Erythroblast (primary cell): ENCODE data around the gene NAP1L4.

Experiments
- DNase-seq, 2 experiments: peaks; one replicate each; lab custom pipeline; 2025; lab: John Stamatoyannopoulos, UW
- GATA1 ChIP-seq: IDR thresholded peaks from 2 replicates; pipeline ENCODE4 v1.6.1; 2011; ENCODE audit warnings: low read depth, mild to moderate bottlenecking, control low read depth, low read length, moderate library complexity
- POLR2A ChIP-seq: IDR thresholded peaks from 2 replicates; pipeline ENCODE4 v1.6.1; 2011; ENCODE audit warnings: mild to moderate bottlenecking, low read length

The NAP1L4 gene

GRCh38 chr11:2992997-2993325 is 832 bp upstream of the NAP1L4 start:
- no peak for DNase-seq
- TF ChIP-seq POLR2A = no peak
- TF ChIP-seq GATA1 = no peak

GRCh38 chr11:2991452-2992233 is 486 bp downstream of the NAP1L4 start:
- peak; percentile 76 to 91 for DNase-seq
- TF ChIP-seq GATA1 = no peak
- TF ChIP-seq POLR2A = no peak

DNA sequence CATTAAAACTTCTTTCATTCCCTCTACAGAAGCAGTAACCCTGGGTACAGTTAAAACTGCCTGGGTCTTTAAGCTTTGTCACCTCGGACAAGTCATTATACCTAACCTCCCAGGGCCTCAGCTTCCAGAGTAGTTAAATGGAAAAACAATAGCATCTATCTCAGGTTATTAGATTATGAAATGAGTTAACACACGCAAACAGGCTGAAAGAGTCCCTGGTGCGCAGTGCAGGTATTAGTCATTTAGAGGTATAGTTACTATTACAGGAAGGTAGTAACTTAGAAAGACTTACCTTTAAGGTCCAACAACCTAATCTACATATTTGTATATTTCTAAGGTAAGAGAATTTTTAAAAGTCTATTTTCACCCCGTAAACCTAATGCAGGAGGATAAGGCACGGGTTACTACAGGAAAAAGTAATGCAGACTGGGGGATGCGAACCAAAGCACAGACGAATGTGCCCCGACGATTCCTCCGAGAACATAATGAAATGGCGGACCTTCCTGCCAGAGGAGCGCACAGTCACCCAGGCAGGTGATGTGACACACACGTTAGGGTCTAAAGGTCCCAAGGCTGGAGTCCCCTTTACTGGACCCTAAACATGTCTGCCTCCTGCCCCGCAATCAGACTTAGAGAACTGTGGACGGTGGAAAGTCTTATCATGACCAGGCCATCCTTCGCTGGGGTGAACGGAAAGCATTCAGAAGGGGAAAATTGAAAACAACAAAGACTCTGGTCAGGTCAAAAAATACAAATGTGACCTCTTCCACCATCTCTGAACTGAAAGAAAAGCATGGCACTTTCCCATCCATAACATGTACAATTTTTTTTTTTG is 1.3 kb downstream of the NAP1L4 start:
- DNase-seq = peak; percentile 73 to 76
- TF ChIP-seq GATA1 (no peak), POLR2A (no peak)

GRCh38 chr11:2989551-2989950 is 2.6 kb downstream of the NAP1L4 start:
- TF ChIP-seq GATA1 (no peak), POLR2A (no peak)
- DNase-seq = peak in 1 of 2 experiments; percentile 52

DNA sequence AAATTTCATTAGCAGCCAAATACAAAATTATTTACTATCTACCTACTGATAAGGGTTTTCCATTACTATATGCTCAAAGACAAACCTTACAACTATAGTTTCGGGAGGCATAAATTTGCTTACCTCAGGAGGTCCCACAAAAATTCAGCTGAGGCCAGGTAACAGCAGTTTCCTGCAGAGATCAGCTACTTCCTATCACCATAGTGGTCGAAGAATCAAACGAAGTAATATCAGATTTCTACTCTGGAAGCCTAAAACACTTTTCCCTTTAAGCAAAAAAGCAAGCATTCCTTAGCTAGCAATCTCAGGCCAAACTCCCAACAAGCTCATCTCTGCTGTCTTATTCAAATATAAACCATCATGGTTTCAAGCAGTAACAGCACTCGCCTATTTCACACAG is 3.1 kb downstream of the NAP1L4 start:
- no peak for TF ChIP-seq POLR2A
- peak; percentile 24 to 52 for DNase-seq

GRCh38 chr11:2987881-2988861 is 4.0 kb downstream of the NAP1L4 start:
- peak; percentile 60 to 66 for DNase-seq
- TF ChIP-seq POLR2A (peak; percentile 4), GATA1 (no peak)

DNA sequence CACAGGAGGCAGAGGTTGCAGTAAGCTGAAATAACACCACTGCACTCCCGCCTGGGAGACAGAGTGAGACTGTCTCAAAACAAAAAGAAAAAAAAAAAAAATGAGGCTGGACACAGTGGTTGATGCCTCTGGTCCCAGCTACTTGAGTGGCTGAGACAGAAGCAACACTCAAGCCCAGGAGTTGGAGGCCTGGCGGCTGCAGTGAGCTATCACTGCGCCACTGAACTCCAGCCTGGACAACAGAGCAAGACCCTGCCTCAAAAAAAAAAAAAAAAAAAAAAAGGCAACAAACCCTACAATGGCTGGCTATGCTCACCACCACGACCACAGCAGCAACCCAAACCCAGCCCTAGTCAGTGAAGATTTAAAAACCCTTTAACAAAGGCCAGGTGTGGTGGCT is 8.2 kb downstream of the NAP1L4 start:
- DNase-seq = no peak
- TF ChIP-seq POLR2A = no peak
- TF ChIP-seq GATA1 = no peak

DNA sequence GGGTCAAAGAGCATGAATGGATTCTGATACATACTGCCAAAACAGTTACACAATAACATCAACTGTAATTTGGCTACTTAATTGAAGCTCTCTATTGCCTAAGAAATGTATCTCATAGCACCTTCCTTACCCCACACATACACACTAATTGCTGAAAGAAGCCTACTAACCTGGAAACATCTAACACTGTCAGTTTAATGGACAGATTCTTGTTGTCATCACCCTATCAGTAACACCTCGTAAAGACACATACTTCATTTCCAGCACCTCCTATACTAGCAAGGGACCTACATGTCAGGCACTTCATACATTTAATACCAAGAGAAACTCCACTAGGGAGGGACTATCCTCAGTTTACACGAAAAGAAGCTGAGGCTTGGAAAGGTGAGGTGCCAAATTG is 9.9 kb downstream of the NAP1L4 start:
- no peak for DNase-seq
- TF ChIP-seq POLR2A = no peak
- no peak for TF ChIP-seq GATA1

DNA sequence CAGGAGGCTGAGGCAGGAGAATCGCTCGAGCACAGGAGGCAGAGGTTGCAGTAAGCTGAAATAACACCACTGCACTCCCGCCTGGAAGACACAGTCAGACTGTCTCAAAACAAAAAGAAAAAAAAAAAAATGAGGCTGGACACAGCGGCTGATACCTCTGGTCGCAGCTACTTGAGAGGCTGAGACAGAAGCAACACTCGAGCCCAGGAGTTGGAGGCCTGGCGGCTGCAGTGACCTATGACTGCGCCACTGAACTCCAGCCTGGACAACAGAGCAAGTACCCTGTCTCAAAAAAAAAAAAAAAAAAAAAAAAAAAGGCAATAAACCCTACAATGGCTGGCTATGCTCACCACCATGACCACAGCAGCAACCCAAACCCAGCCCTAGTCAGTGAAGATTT is 11.0 kb downstream of the NAP1L4 start:
- TF ChIP-seq POLR2A = no peak
- no peak for TF ChIP-seq GATA1
- DNase-seq = no peak

DNA sequence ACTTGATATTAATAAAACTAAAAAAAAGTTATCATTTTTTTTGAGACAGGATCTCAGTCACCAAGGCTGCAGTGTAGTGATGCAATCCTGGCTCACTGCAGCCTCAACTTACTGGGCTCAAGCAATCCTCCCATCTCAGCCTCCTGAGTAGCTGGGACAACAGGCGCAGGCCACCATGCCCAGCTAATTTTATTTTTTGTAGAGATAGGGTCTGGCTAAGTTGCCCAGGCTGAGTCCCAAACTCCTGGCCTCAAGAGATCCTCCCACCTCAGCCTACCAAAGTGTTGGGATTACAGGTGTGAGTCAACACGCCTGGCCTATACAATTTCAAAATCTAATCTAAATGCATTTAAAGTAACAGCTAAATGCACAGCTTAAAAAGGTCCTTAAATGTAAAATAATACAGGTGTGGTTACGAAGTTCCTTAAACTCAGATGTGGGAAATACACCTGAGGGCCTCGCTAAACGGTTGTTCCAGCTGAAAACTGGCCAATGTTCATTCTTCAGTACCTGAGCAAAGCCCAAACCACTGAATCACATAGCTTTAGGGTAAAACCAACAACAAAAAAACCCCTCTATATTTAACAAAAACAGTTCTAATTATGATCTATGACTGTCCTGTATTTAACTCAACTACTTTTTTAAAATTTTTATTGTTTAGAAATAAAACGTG is 11.8 kb downstream of the NAP1L4 start:
- no peak for DNase-seq
- no peak for TF ChIP-seq POLR2A
- TF ChIP-seq GATA1 = no peak

GRCh38 chr11:2977113-2977512 is 15.0 kb downstream of the NAP1L4 start:
- no peak for TF ChIP-seq GATA1
- TF ChIP-seq POLR2A = no peak
- no peak for DNase-seq

- DNase-seq = no peak
- TF ChIP-seq GATA1 (no peak), POLR2A (no peak)
These were observed 15.7 kb downstream of the NAP1L4 start for GRCh38 chr11:2976294-2977063.

DNA sequence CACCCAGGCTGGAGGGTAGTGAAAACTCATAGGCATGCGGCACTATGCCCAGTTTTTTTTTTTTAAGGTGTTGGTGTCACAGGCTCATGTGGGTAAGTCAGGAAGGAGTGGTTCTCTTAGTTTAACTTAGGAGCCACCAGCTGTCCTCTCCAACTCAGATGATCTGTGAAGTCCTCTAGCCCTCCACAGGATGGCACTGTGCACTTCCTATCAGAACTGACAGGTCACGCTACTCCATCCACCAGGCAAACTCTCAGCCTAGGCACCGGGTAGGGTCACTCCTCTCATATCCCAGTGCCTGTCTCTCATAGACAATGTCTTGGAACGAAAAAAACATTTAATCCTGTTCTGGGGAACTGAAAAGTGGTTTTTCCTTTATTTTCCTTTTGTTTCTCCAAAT is 16.5 kb downstream of the NAP1L4 start:
- DNase-seq = peak; percentile 61 to 69

More for the DNA sequence above, 16.5 kb downstream of the NAP1L4 start:
- TF ChIP-seq POLR2A (no peak), GATA1 (no peak)
